ENCODE measurements around the gene AP1S2.

Gene AP1S2

DNA sequence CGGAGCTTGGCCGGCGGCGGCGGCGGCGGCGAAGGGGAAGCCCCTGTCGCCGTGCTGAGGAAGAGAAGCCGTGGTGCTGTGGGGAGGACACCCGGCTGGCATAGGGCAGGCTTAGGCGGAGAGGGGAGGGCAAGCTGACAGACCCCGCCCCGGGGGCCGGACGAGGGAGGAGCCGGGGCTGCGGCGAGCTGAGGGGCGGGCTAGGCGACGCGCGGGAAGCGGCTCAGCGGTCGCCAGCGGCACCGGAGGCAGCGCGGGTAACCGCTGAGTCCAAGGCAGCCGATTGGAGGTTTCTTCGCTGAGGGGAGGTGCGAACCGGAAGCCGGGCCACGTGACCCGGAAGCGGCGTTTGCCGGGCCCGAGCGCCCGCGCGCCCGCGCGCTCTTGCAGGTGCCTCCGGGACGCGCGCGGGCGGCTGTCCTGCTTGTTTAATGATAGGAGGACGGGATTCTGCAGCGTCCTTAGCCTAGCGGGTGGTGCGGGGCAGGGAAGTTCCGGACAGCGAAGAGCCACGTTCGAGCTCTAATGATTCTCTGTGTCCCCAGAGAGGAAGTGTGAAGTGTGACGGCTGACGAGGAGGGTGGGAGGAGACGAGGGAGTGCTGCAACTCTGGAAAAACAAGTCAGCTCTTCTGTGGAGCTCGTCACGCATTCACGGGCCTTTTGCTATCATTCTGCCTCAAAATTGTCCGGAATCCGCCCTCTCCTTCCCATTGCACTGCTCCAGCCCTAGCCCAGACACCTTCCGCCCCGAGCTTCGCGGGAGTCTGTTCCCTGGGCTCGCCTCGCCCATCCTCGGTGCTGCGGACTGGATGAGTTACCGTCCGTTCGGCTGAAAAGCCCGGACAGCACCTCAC lies at the start of gene AP1S2:
Gene AP1S2 (minus strand): TSS at position 102 of the 856 bp plus-strand sequence. CDS start 2,289 bp downstream, outside the sequence.
- Histone ChIP-seq H3K79me2 (ENCODE audit: control insufficient read depth, low read length) (peaks cover 26% of the 10 kb centered on the region), H3K4me3 (ENCODE audit: low read length) (peak within 1 kb of the TSS; percentile 92), H4K20me1 (ENCODE audit: control insufficient read depth, insufficient read depth, low read depth, low read length) (no peaks in the 10 kb centered on the region), H3K9me3 (ENCODE audit: control insufficient read depth, insufficient read depth, low read length) (no peaks in the 10 kb centered on the region), H3K36me3 (ENCODE audit: control insufficient read depth, low read length) (peaks cover 10% of the 10 kb centered on the region), H3K27me3 (ENCODE audit: control insufficient read depth, low read length) (no peaks in the 10 kb centered on the region), H3K4me2 (ENCODE audit: low read length) (peak within 1 kb of the TSS; percentile 99), H3K9me2 (replicated peaks; ENCODE audit: control insufficient read depth, low read length) (no peaks in the 10 kb centered on the region), H3F3A (ENCODE audit: control insufficient read depth, insufficient read depth) (peaks cover 9% of the 10 kb centered on the region), H3K4me1 (ENCODE audit: control insufficient read depth, low read length) (peaks cover 36% of the 10 kb centered on the region), H3K27ac (ENCODE audit: low read depth, low read length) (peak within 1 kb of the TSS; percentile 99)
- TF ChIP-seq EZH2phosphoT487 (IDR thresholded peaks at IDR 0.05; ENCODE audit: borderline replicate concordance, low read length), result no peak
- TF ChIP-seq, protein P1, sequence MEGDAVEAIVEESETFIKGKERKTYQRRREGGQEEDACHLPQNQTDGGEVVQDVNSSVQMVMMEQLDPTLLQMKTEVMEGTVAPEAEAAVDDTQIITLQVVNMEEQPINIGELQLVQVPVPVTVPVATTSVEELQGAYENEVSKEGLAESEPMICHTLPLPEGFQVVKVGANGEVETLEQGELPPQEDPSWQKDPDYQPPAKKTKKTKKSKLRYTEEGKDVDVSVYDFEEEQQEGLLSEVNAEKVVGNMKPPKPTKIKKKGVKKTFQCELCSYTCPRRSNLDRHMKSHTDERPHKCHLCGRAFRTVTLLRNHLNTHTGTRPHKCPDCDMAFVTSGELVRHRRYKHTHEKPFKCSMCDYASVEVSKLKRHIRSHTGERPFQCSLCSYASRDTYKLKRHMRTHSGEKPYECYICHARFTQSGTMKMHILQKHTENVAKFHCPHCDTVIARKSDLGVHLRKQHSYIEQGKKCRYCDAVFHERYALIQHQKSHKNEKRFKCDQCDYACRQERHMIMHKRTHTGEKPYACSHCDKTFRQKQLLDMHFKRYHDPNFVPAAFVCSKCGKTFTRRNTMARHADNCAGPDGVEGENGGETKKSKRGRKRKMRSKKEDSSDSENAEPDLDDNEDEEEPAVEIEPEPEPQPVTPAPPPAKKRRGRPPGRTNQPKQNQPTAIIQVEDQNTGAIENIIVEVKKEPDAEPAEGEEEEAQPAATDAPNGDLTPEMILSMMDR (IDR thresholded peaks at IDR 0.05; ENCODE audit: low read depth, low read length, poor library complexity, severe bottlenecking), result no peak

DNA sequence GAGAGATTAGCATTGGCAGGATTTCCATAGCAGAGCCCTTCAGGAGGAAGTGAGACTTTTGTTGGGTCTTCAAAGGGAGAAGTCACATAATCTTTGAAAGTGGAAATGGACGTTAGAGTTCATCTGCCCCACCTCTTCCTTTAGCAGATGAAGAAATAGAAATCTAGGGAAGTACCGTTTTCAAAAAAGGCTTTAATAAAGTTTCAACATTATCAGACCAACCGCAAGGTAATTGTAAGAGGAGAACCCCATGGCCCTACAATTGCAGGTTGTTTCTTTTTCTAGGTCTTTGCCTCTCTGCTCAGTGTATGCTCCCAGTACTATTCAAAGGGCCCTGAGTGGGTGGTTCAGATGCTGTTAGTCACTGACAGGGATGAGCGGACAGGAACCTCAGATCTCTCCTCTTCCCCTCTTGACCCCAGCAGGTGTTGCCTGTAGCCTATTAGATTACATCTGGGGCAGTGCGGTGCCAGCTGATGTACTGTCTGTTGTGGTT lies 48.6 kb upstream of the AP1S2 start:
- Histone ChIP-seq H3K9me3 (ENCODE audit: control insufficient read depth, insufficient read depth, low read length) (no peaks in the 10 kb centered on the region; the same call in 1 of the 2 replicates), H3K4me1 (ENCODE audit: control insufficient read depth, low read length) (peaks cover 50% of the 10 kb centered on the region), H3K27ac (ENCODE audit: low read depth, low read length) (peak overlapping the region; percentile 93), H3K27me3 (ENCODE audit: control insufficient read depth, low read length) (no peaks in the 10 kb centered on the region), H4K20me1 (ENCODE audit: control insufficient read depth, insufficient read depth, low read depth, low read length) (no peaks in the 10 kb centered on the region), H3K4me2 (ENCODE audit: low read length) (peak overlapping the region; percentile 67), H3K36me3 (ENCODE audit: control insufficient read depth, low read length) (no peaks in the 10 kb centered on the region), H3K9me2 (replicated peaks; ENCODE audit: control insufficient read depth, low read length) (no peaks in the 10 kb centered on the region), H3K79me2 (ENCODE audit: control insufficient read depth, low read length) (no peaks in the 10 kb centered on the region), H3F3A (ENCODE audit: control insufficient read depth, insufficient read depth) (peaks cover 11% of the 10 kb centered on the region), H3K4me3 (ENCODE audit: low read length) (peak overlapping the region; percentile 60)
- TF ChIP-seq, protein P1 (IDR thresholded peaks at IDR 0.05; ENCODE audit: low read depth, low read length, poor library complexity, severe bottlenecking), result no peak
- no peak for TF ChIP-seq EZH2phosphoT487 (IDR thresholded peaks at IDR 0.05; ENCODE audit: borderline replicate concordance, low read length)

DNA sequence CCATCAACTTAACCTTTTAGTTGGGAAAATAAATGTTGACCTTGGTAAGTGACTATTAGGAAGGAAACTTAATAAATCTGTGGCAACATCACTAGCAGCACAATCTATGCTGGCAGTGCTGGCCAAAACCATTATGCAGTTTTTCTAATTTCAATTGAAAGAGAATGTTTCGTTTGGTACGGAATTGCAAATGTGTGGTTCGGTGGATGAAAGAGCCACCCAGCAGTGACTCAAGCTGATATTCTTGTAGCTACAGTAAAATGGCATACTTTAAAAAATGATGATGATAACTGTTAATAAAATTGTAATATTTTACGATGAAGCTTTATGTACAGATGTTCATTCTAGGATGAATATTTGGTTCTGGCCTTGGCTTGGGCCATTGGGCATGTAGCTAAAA lies 40.7 kb upstream of the AP1S2 start:
- H3F3A ChIP-seq (ENCODE audit: control insufficient read depth, insufficient read depth), result no peaks in the 10 kb centered on the region
- H3K27ac ChIP-seq (ENCODE audit: low read depth, low read length), result no peak overlapping the region
- H3K9me2 ChIP-seq (replicated peaks; ENCODE audit: control insufficient read depth, low read length), result no peaks in the 10 kb centered on the region
- H3K4me1 ChIP-seq (ENCODE audit: control insufficient read depth, low read length), result no peaks in the 10 kb centered on the region
- TF ChIP-seq, protein P1 (IDR thresholded peaks at IDR 0.05; ENCODE audit: low read depth, low read length, poor library complexity, severe bottlenecking), result no peak
- TF ChIP-seq EZH2phosphoT487 (IDR thresholded peaks at IDR 0.05; ENCODE audit: borderline replicate concordance, low read length), result no peak
- no peaks in the 10 kb centered on the region for H3K36me3 ChIP-seq (ENCODE audit: control insufficient read depth, low read length)
- H4K20me1 ChIP-seq (ENCODE audit: control insufficient read depth, insufficient read depth, low read depth, low read length), result no peaks in the 10 kb centered on the region
- no peaks in the 10 kb centered on the region for H3K79me2 ChIP-seq (ENCODE audit: control insufficient read depth, low read length)
- H3K9me3 ChIP-seq (ENCODE audit: control insufficient read depth, insufficient read depth, low read length), result no peaks in the 10 kb centered on the region
- no peak overlapping the region for H3K4me2 ChIP-seq (ENCODE audit: low read length)
- H3K4me3 ChIP-seq (ENCODE audit: low read length), result no peak overlapping the region
- H3K27me3 ChIP-seq (ENCODE audit: control insufficient read depth, low read length), result no peaks in the 10 kb centered on the region
